GM12801 (cell line): Measurements from ENCODE around the gene BCL11A.

Source experiments
- TF ChIP-seq, protein P1 (sequence below): IDR thresholded peaks from one replicate; pipeline ENCODE4 v1.5.1; 2011; ENCODE audit warnings: control low read depth; ENCODE audit not compliant: insufficient read length; ENCODE audit errors: extremely low read depth

Gene BCL11A

DNA sequence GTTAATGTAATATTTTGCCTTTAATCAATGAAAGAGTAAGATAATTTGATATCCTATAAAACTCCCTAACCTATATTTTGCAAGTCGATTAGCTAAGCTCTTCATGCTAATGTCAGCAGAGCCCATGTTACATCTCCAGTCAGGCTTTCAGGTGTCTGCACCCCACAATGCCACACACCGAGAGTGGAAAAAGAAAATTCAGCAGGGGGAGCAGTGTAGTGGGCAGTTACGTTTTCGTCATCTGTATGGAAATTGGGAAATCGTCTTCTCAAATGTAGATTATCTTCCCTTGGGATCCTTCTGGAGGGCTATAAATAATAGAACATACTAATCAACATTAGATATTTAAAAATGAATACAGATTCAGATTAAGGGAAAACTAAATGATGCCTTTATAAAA lies 66.3 kb downstream of the BCL11A start:
- TF ChIP-seq, protein P1, sequence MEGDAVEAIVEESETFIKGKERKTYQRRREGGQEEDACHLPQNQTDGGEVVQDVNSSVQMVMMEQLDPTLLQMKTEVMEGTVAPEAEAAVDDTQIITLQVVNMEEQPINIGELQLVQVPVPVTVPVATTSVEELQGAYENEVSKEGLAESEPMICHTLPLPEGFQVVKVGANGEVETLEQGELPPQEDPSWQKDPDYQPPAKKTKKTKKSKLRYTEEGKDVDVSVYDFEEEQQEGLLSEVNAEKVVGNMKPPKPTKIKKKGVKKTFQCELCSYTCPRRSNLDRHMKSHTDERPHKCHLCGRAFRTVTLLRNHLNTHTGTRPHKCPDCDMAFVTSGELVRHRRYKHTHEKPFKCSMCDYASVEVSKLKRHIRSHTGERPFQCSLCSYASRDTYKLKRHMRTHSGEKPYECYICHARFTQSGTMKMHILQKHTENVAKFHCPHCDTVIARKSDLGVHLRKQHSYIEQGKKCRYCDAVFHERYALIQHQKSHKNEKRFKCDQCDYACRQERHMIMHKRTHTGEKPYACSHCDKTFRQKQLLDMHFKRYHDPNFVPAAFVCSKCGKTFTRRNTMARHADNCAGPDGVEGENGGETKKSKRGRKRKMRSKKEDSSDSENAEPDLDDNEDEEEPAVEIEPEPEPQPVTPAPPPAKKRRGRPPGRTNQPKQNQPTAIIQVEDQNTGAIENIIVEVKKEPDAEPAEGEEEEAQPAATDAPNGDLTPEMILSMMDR = no peak

DNA sequence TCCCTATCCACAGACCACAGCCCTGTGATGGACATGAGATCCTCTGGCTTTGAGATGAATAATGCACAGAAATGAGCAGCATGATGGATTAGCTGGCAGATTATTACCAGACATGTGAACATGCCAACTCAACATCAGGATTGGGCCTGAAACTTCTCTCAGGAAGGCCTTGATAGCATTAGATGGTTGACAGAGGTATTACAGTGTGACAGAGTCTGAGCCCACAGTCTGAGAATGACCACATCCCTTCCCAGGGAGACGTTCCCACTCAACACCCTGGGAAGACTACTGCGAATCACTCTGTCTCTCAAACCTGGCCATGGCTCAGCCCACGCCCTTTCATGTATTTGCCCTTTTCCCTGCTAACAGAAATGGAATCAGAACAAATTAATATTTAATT lies 66.9 kb downstream of the BCL11A start:
- TF ChIP-seq, protein P1 = no peak

DNA sequence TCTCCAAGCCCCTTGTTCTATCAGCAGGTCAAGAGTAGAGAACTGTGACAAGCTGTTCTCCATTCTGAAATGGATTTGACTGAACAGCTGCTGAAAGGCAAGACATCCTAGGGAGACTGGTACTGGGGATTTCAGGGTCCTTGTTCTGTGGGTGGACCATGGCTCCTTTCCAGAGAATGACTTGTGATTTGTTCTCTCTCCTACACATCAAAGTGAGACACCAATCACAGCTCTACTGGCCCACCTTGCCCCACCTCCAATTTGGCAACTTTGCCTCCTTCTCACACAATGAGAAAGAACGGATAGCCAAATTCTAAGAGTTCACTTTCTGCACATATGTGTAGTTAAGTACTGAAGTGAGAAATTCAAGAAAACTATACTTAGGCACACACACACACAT lies 67.4 kb downstream of the BCL11A start:
- TF ChIP-seq, protein P1 = no peak

DNA sequence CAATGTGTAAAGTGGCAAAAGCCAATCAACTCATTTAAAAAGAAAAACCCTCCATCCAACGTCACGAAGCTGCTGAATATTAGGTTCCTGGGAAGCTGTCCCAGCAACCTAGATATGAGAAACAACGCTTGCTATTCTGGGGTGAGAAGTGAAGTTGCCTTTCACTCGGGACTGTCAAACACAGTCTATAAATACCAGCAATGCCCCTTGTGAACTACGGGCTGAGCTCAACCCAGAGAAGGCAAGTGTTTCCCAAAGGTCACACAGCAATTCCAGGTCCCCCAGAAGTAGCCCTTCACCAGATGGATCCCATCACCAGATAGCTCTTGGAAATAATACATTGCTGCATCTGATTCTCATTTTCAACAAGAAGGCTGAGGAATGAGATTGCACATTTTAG lies 67.9 kb downstream of the BCL11A start:
- TF ChIP-seq, protein P1 = no peak

DNA sequence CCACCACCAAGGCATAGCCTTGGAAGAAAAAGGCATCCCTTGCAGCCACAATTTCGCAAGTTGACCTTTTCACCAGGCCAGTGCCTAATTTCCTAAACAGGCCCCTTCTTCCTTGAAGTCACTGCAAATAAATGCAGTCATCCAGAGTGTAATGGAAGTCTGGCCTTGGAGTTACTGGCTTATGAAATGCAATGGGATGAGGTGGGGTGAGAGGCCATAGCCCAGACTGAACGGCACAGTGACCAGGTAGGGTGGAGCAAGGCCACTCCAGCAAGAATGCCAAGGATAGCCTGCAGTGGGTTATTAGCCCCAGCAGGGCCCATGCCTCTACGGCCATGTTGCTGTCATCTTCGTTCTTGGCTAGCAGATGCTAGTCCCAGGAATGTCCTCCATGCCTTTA lies 68.4 kb downstream of the BCL11A start:
- TF ChIP-seq, protein P1 = no peak

DNA sequence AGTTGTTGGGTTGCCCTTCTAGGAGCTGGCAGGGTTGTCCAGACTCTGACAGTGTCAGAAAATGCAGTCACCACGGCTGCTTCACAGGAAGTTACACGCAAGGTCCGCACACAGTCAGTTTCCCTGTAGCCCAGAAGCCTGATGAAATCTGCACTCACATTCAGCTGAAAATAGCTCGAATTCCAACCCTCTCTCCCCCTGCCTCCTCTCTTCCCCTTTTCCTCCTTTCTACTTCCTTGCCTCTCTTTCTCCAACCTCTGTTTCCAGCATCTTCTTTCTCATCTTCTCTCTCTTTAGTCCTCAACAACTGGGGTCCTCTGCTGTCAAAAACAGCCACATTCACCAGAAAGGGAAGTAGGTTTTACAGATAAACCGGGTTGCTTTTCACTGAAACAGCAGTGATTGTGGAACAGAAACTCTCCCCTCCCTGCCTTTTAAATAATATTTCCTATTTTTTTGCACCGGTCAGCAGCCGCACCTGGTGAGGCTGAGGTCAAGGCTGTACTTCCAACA lies 69.3 kb downstream of the BCL11A start:
- TF ChIP-seq, protein P1 = no peak

DNA sequence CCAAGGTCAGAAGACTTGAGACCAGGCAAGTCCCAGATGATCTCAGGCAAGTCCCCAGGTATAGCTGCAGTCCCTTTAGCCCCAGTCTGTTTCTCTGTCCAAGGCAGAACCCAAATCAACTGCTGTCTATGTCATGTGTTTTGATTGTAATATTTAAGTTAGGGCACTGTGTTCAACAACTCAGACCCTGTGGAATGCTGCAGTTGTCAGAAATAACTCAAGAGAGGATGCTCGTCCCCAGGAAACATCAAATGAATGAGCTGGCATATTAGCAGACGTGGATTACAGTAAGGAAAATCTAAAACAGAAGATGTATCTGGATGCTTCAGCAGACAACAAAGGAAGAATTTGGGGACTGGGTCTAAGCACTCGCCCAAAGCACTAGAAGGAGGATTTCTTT lies 70.1 kb downstream of the BCL11A start:
- TF ChIP-seq, protein P1 = no peak

DNA sequence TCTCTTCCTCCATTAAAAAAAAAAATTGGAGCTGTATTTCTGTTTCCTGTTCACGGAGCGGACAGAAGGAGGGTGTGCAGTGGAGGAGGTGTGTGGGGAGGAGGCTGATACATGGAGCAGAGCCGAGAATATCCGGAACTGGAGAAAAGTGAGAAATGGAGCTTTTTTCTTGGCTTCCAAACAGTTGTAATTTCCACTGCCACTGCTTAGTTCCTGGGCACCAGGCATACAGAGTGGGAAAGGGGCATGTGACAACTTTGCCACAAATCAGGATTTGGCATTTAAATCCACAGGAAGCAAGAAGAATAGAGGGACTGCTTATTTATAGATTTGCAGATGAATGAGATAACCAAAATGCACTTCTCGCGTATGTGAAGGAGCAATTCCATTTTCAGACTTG lies 71.2 kb downstream of the BCL11A start:
- TF ChIP-seq, protein P1 = no peak
